Activated CD4-positive, alpha-beta memory T cell treated with anti-CD3 and anti-CD28 coated beads for 36 hours (primary cell): ENCODE measurements around the gene OGN. TPM values are rescaled to one million over a fixed set of nuclear protein-coding genes. Genes with fewer than 3 reads are reported as not detected.

Source experiments
- CTCF ChIA-PET: fragments of 350-600 bp; sonication (Branson Sonifier 250); formaldehyde crosslinking; loops from one replicate; lab custom pipeline; 2021; ENCODE audit warnings: antibody characterized with exemption, inconsistent platforms; lab: Charles Lee
- POLR2A ChIA-PET: fragments of 350-600 bp; sonication (Branson Sonifier 250); formaldehyde crosslinking; loops from one replicate; lab custom pipeline; 2021; ENCODE audit warnings: antibody characterized with exemption; lab: Charles Lee
- DNase-seq: peaks from one replicate; pipeline ENCODE4 v3.0.0-alpha.2; 2020
- H3K27ac Mint-ChIP-seq: one replicate; pipeline ENCODE4 v1.8.0; 2021; ENCODE audit warnings: mixed read lengths
- H3K27me3 Mint-ChIP-seq: one replicate; pipeline ENCODE4 v1.8.0; 2021; ENCODE audit warnings: mixed read lengths
- H3K36me3 Mint-ChIP-seq: one replicate; pipeline ENCODE4 v1.8.0; 2021; ENCODE audit warnings: mixed read lengths
- H3K4me1 Mint-ChIP-seq: one replicate; pipeline ENCODE4 v1.8.0; 2021; ENCODE audit warnings: low read depth, mixed read lengths
- H3K4me3 Mint-ChIP-seq: one replicate; pipeline ENCODE4 v1.8.0; 2021; ENCODE audit warnings: mild to moderate bottlenecking, mixed read lengths
- H3K9me3 Mint-ChIP-seq: one replicate; pipeline ENCODE4 v1.8.0; 2021; ENCODE audit warnings: mixed read lengths
- intact Hi-C: fragments of 100-400 bp; cut with micrococcal nuclease; formaldehyde crosslinking; loops from one replicate; pipeline ENCODE4 v1.15.1; 2023
- total RNA-seq, 2 experiments: library from RNA; stranded (reverse); gene quantifications; one replicate each; pipeline ENCODE4 v1.2.3, GENCODE V29; 2021

The OGN gene, protein sequence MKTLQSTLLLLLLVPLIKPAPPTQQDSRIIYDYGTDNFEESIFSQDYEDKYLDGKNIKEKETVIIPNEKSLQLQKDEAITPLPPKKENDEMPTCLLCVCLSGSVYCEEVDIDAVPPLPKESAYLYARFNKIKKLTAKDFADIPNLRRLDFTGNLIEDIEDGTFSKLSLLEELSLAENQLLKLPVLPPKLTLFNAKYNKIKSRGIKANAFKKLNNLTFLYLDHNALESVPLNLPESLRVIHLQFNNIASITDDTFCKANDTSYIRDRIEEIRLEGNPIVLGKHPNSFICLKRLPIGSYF
- not detected for total RNA-seq

DNA sequence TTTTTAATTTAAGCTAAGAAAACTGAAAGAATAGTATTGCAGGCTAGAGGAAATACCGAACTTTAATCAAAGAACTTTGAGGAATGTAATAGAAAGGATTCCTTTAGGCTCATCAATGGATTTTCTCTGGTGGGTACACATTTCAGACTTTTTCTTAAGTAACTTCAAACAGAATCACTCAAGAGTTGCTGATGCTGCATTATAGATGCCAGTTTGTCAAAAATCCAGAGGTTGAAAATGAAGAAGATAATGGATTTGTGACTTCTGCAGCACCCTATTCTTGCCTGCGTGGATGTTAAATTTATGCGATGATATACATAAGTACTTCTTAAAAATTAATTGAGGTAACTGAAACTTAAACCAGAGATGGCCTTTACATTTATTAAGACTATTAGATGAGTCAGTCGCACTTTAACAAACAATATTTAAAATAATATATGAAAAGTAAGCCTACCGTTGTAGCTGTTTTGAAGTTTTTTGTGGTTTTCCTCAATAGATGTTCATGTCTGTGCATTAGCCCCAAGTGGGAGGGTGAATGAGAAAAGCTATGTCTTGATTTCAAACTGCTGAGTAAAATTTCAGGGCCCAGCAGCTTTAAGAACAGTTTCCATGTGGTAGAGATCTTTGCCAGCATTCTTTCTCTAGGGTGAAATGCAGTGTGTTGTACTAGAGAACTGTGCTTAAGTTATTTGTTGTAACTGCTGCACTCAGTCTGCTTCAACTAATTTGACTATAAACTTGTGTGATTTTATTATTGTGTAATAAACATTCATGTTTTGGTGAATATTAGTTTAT lies at the start of gene OGN:
TSS of gene OGN (minus strand) at position 537 of the 795 bp plus-strand sequence. CDS start 1,171 bp downstream, outside the sequence.
- ChIA-PET POLR2A (no interaction called here), CTCF (no interaction called here)
- intact Hi-C loops: no loop called here
- Mint-ChIP-seq H3K27me3 (no peaks in the 10 kb centered on the region), H3K36me3 (no peaks in the 10 kb centered on the region), H3K4me3 (no peak within 1 kb of the TSS), H3K27ac (no peak within 1 kb of the TSS), H3K4me1 (peaks cover 22% of the 10 kb centered on the region), H3K9me3 (no peaks in the 10 kb centered on the region)
- DNase-seq: no peak

DNA sequence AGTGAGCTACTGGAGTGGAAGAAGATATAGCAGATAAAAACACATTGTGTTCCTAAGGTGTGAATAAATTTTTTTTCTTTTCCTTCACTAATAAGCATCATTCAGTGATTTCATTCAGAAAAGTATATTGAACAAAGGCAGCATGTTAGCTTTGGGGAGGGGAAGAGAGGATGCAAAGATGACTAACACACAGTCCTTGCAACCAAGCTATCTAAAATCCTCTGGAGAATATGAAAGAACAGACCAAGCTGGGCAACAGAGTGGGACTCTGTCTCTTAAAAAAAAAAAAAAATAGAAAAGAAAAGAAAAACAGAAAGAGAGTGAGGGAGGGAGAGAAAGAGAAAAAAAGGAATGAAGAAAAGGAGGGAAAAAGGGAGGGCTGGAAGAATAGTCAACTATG lies 42.2 kb upstream of the OGN start:
- H3K27me3 Mint-ChIP-seq: no peaks in the 10 kb centered on the region
- DNase-seq: no peak
- ChIA-PET POLR2A (no interaction called here), CTCF (interaction anchor here (1.1 kb wide), 1 partner anchor 306 kb away, joined by 4 read pairs; no protein-coding TSS in a partner anchor)
- intact Hi-C loops: loop anchor here (10.0 kb wide), 1 partner anchor 122 kb away; the partner anchor contains the start of genes CENPP and NOL8
- no peaks in the 10 kb centered on the region for H3K36me3 Mint-ChIP-seq
- H3K27ac Mint-ChIP-seq: no peak overlapping the region
- H3K4me1 Mint-ChIP-seq: no peaks in the 10 kb centered on the region
- H3K9me3 Mint-ChIP-seq: peaks cover 3% of the 10 kb centered on the region
- H3K4me3 Mint-ChIP-seq: no peak overlapping the region

DNA sequence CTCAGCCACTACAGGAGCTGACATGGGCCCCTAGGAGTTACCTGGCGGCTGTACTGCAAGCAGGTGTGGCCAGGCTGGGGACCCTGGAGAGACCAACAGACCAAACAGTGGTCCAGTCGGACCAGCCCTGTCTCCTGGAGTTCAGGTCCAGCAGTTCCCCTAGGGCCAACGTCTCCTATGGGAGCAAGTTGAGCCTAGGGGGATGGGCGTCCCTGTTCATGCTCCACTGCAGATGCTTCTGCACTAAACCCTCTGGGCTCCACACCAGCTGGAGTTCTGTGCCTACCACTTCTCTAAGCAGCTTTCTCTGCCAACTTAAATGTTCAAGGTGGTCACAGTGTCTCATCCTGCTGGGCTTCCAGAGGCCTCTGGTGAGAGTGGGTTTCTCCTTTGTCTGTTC lies 40.5 kb upstream of the OGN start:
- Mint-ChIP-seq H3K36me3 (no peaks in the 10 kb centered on the region), H3K9me3 (no peaks in the 10 kb centered on the region), H3K4me1 (peaks cover 11% of the 10 kb centered on the region), H3K27me3 (no peaks in the 10 kb centered on the region), H3K27ac (no peak overlapping the region), H3K4me3 (no peak overlapping the region)
- no peak for DNase-seq
- intact Hi-C loops: loop anchor here (10.0 kb wide), 1 partner anchor 120 kb away; the partner anchor contains the start of genes CENPP and NOL8
- CTCF ChIA-PET: interaction anchor here (0.9 kb wide), 1 partner anchor 304 kb away, joined by 3 read pairs; no protein-coding TSS in a partner anchor
- POLR2A ChIA-PET: interaction anchor here (0.7 kb wide), 1 partner anchor 201 kb away, joined by 3 read pairs; no protein-coding TSS in a partner anchor

DNA sequence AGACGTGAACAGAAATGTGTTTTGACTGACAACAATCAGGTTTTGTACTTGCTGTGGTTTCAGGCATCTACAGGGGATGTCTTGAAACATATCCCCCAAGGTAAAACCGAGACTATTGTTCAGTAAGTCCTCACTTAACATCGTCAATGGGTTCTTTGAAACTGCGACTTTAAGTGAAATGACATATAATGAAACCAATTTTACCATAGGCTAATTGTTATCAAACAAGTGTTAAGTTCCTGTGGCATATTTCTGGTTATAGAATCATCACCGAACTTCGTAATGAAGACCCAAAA lies 36.3 kb upstream of the OGN start:
- Mint-ChIP-seq H3K4me1 (peaks cover 12% of the 10 kb centered on the region), H3K36me3 (no peaks in the 10 kb centered on the region), H3K4me3 (no peak overlapping the region), H3K27me3 (no peaks in the 10 kb centered on the region), H3K9me3 (no peaks in the 10 kb centered on the region), H3K27ac (no peak overlapping the region)
- no peak for DNase-seq
- ChIA-PET CTCF (interaction anchor here (1.0 kb wide), 1 partner anchor 303 kb away, joined by 3 read pairs; no protein-coding TSS in a partner anchor), POLR2A (no interaction called here)
- intact Hi-C loops: loop anchor here (10.0 kb wide), 1 partner anchor 116 kb away; the partner anchor contains the start of genes CENPP and NOL8

DNA sequence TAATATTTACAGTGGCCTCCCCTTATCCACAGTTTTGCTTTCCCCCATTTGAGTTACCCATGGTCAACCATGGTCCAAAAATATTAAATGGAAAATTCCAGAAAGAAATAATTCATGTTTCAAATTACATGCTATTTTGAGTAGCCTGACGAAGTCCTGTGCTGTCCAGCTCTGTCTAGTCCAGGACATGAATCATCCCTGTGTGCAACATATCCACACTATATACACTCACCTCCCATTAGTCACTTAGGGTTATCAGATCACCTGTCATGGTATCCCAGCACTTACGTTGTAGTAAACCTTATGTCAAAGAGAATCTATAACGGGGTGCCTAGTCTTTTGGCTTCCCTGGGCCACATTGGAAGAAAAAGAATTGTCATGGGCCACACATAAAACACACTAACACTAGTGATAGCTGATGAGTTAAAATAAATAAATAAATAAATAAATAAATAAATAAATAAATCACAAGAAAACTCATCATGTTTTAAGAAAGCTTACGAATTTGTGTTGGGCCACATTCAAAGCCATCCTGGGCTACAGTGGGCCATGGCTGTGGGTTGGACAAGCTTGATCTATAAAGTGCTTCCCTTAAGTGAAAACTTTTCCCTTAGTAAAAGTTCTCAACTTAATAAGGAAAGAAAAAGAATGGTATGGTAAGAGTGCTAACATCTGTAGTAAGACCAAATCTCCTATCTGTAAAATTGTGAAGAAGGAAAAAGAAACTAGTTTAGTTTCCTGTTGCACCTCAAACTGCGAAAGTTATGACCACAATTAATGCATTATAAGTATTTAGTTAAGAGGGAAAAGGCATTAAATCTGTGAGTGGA lies 35.8 kb upstream of the OGN start:
- peaks cover 12% of the 10 kb centered on the region for H3K4me1 Mint-ChIP-seq
- ChIA-PET POLR2A (no interaction called here), CTCF (interaction anchor here (1.0 kb wide), 1 partner anchor 302 kb away, joined by 3 read pairs; no protein-coding TSS in a partner anchor)
- H3K4me3 Mint-ChIP-seq: no peak overlapping the region
- intact Hi-C loops: loop anchor here (5.0 to 10.0 kb wide), 2 partner anchors 115 to 303 kb away; partner anchors contain the start of genes CENPP and NOL8
- no peaks in the 10 kb centered on the region for H3K27me3 Mint-ChIP-seq
- DNase-seq: no peak
- H3K36me3 Mint-ChIP-seq: no peaks in the 10 kb centered on the region
- H3K27ac Mint-ChIP-seq: no peak overlapping the region
- H3K9me3 Mint-ChIP-seq: no peaks in the 10 kb centered on the region

DNA sequence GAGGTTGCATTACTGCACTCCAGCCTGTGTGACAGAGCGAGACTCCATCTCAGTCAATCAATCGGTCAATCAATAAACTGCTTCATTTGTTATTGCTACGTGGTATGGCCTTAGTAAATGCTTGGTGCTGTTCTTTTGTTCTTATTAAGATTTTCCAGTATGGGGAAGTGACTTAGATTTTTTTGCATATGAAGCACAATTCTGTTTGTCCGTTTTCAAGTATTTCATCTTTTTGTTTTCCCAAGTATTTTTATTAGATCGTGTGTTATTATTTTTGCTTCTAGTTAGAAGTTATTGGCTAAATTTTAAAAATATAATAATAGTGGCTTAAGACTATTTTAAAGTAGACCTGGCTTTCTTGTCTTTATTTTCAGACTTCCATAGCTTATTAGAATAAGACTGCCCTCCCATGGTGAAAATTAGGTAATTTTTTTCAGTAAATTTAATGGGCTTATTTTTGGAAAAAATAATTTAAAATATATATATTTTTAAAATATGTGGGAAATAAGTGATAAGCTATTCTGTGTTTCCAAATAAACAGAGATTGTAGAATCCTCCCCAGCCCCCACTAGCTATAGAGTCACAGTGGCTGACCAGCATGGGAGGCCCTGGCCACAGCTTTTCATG lies 34.6 kb upstream of the OGN start:
- H3K4me3 Mint-ChIP-seq: no peak overlapping the region
- intact Hi-C loops: loop anchor here (5.0 kb wide), 1 partner anchor 302 kb away; no protein-coding TSS in a partner anchor
- ChIA-PET POLR2A (no interaction called here), CTCF (interaction anchor here (0.8 to 1.1 kb wide), 2 partner anchors 25 to 301 kb away, joined by 3 to 4 read pairs; no protein-coding TSS in a partner anchor)
- no peak overlapping the region for H3K27ac Mint-ChIP-seq
- no peaks in the 10 kb centered on the region for H3K9me3 Mint-ChIP-seq
- no peaks in the 10 kb centered on the region for H3K36me3 Mint-ChIP-seq
- H3K4me1 Mint-ChIP-seq: peaks cover 12% of the 10 kb centered on the region
- DNase-seq: no peak
- no peaks in the 10 kb centered on the region for H3K27me3 Mint-ChIP-seq

DNA sequence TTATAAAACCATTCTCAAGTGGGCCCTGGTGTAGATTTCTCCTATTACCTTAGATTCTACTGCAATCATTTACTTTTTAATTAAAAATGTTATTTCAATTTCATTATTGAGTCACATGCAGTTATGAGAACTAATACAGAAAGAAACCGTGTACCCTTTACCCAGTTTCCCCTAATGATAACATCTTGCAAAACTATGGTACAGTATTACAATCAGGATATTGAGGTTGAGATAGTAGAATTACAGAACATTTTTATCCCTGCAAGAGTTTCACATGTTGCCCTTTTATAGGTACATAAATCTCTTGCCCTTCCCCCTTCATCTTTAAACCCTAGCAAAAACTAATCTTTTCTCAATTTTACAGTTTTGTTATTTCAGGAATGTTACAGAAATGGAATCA lies 30.9 kb upstream of the OGN start:
- H3K9me3 Mint-ChIP-seq: no peaks in the 10 kb centered on the region
- H3K4me1 Mint-ChIP-seq: peaks cover 3% of the 10 kb centered on the region
- intact Hi-C loops: loop anchor here (5.0 kb wide), 1 partner anchor 298 kb away; no protein-coding TSS in a partner anchor
- H3K4me3 Mint-ChIP-seq: no peak overlapping the region
- H3K27ac Mint-ChIP-seq: no peak overlapping the region
- DNase-seq: no peak
- ChIA-PET CTCF (no interaction called here), POLR2A (no interaction called here)
- no peaks in the 10 kb centered on the region for H3K27me3 Mint-ChIP-seq
- peaks cover 1% of the 10 kb centered on the region for H3K36me3 Mint-ChIP-seq

DNA sequence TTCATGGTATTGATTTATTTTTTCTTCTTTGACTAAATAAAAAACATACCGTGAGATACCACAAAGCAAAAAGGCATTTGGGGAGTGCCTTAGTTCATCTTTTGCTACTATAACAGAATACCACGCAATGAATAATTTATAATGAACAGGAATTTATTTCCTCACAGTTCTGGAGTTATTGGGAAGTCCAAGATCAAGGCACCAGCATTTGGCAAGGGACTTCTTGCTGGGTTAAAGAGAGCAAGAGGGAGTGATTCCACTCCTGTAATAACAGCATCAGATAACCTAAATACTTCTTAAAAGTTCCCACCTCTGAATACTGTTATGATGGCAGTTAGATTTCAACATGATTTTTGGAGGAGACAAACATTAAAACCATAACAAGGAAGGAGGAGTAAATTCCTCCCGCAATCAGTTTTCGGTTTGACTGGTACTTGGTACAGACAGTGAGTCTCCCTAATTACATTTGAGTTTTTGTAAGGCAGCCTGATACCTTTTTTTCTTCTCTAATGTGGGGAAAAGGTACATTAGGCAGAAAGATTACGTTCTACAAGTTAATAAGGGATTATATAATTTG lies 28.7 kb upstream of the OGN start:
- intact Hi-C loops: no loop called here
- POLR2A ChIA-PET: no interaction called here
- no peak overlapping the region for H3K27ac Mint-ChIP-seq
- no peaks in the 10 kb centered on the region for H3K4me1 Mint-ChIP-seq
- H3K27me3 Mint-ChIP-seq: no peaks in the 10 kb centered on the region
- H3K4me3 Mint-ChIP-seq: no peak overlapping the region
- peaks cover 1% of the 10 kb centered on the region for H3K36me3 Mint-ChIP-seq
- CTCF ChIA-PET: no interaction called here
- H3K9me3 Mint-ChIP-seq: no peaks in the 10 kb centered on the region
- no peak for DNase-seq

DNA sequence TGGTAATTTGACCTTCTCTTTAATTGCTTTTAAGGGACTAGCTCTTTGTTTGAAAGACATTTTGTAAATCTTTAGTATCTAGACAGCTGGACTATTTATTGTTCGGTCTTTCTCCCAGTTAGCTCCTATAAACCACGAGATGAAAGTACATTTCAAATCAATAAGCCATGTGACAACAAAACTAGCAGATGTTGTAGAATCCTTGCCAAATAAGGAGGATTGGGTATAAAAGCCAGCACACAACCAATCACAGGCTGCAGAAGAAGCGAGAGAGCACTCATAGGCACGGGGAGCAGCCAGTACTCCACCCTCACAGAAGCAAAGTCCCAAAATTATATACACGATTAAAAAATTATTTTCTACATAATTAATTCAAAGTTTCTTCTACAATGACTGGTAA lies 28.0 kb upstream of the OGN start:
- Mint-ChIP-seq H3K9me3 (no peaks in the 10 kb centered on the region), H3K4me1 (no peaks in the 10 kb centered on the region), H3K27ac (no peak overlapping the region), H3K27me3 (no peaks in the 10 kb centered on the region), H3K4me3 (no peak overlapping the region), H3K36me3 (peaks cover 1% of the 10 kb centered on the region)
- ChIA-PET POLR2A (no interaction called here), CTCF (no interaction called here)
- no peak for DNase-seq
- intact Hi-C loops: no loop called here

DNA sequence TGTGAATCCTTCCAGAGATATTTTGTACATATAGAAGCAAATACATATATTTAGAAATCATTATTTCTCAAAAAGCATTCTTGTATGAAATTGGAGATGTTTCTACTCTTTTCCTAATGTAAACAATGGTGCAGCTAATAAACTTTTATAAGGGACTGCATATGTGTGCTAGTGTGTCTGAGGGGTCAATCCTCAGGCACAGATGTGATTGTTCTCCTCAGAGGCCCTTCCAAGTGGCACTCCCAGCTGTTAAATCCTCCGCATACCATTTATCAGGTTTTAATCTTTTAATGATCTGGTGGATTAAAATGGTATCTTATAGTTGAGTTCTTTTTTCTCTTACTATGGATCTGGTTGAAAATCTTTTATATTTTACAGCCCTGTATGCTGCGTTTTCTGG lies 25.5 kb upstream of the OGN start:
- H3K27me3 Mint-ChIP-seq: no peaks in the 10 kb centered on the region
- no peaks in the 10 kb centered on the region for H3K9me3 Mint-ChIP-seq
- DNase-seq: no peak
- no peaks in the 10 kb centered on the region for H3K4me1 Mint-ChIP-seq
- CTCF ChIA-PET: no interaction called here
- H3K27ac Mint-ChIP-seq: no peak overlapping the region
- H3K36me3 Mint-ChIP-seq: peaks cover 1% of the 10 kb centered on the region
- POLR2A ChIA-PET: no interaction called here
- intact Hi-C loops: no loop called here
- no peak overlapping the region for H3K4me3 Mint-ChIP-seq

DNA sequence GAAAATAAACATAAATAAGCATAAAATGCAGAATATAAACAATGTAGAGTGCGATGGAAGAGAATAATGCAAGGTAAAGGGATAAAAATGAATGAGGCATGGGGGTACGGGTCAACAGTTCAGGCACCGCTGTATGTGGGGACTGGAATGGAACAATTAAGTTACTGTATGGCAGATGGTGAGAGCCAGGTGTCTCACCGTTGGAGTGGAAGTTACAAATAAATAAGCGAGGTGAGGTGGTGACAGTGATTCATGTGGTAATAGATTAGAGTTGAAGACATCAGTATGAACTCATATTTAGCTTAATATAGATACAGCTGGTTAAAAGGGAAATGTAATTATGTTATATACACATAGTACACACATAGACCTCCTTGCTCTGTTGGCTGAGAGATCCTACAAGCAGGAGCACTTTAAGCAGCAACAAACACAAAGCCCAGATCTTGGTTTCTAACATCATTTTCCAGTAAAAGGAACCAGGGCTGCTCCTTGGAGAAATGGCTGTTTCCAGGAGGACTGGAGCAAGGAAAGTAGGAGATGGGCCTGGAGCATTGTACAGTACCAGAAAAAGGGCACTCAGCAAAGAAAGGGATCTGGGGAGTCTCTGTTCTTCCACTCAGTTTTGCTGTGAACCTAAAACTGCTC lies 22.2 kb upstream of the OGN start:
- CTCF ChIA-PET: no interaction called here
- Mint-ChIP-seq H3K27me3 (no peaks in the 10 kb centered on the region), H3K9me3 (no peaks in the 10 kb centered on the region), H3K36me3 (peaks cover 1% of the 10 kb centered on the region), H3K27ac (no peak overlapping the region), H3K4me3 (no peak overlapping the region), H3K4me1 (no peaks in the 10 kb centered on the region)
- no peak for DNase-seq
- POLR2A ChIA-PET: no interaction called here
- intact Hi-C loops: no loop called here
